Measurements from ENCODE around the gene ACIN1. TPM values are rescaled to one million over a fixed set of nuclear protein-coding genes. Genes with fewer than 3 reads are reported as not detected.
"Not testable (repeated sequence)": the region's sequence is repeated elsewhere in the genome, so short reads cannot be mapped to it uniquely, and the experiment has no call there.

The ACIN1 gene
- total and polyA plus RNA-seq, 9 of the 15 experiments (the other 6 are each of a cell fraction or from before 2014, with no cell fraction given): 5.0 to 196 (median 129) TPM

DNA sequence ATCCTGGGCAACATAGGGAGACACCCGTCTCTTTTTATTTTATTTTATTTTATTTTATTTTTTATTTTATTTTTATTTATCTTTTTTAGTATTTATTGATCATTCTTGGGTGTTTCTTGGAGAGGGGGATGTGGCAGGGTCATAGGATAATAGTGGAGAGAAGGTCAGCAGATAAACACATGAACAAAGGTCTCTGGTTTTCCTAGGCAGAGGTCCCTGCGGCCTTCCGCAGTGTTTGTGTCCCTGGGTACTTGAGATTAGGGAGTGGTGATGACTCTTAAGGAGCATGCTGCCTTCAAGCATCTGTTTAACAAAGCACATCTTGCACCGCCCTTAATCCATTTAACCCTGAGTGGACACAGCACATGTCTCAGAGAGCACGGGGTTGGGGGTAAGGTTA, 12.7 kb upstream of the ACIN1 start:
- peaks cover 8 to 19% of the 10 kb centered on the region in 2 experiments; a peak in 4 of 5 replicates for H3K4me1 ChIP-seq (replicated peaks in 1 of 2; ENCODE audit: control insufficient read depth in 2 of 2, insufficient read depth in 2 of 2, low read length in 2 of 2)
- TF ChIP-seq, protein P1, sequence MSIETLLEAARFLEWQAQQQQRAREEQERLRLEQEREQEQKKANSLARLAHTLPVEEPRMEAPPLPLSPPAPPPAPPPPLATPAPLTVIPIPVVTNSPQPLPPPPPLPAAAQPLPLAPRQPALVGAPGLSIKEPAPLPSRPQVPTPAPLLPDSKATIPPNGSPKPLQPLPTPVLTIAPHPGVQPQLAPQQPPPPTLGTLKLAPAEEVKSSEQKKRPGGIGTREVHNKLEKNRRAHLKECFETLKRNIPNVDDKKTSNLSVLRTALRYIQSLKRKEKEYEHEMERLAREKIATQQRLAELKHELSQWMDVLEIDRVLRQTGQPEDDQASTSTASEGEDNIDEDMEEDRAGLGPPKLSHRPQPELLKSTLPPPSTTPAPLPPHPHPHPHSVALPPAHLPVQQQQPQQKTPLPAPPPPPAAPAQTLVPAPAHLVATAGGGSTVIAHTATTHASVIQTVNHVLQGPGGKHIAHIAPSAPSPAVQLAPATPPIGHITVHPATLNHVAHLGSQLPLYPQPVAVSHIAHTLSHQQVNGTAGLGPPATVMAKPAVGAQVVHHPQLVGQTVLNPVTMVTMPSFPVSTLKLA (conservative IDR thresholded peaks at IDR 0.05): 0 out of 4 replicates have a peak, but pooled peaks of 1 of the 2 experiments have one; percentile 20
- peak; percentile 20; the same call in 1 of the 2 replicates for TF ChIP-seq NCOR1 (IDR thresholded peaks at IDR 0.05)
- TF ChIP-seq CBFA2T2 (conservative IDR thresholded peaks at IDR 0.05): peak; percentile 57
- TF ChIP-seq TAL1 (IDR thresholded peaks at IDR 0.05): peak; percentile 25; the same call in 1 of the 2 replicates
- TF ChIP-seq CBFA2T3 (IDR thresholded peaks at IDR 0.05): peak; percentile 70
- H3K36me3 ChIP-seq (ENCODE audit: control insufficient read depth, insufficient read depth, low read length); H4K20me1 ChIP-seq (replicated peaks; ENCODE audit: control insufficient read depth, insufficient read depth, low read length); H3K9me1 ChIP-seq (ENCODE audit: control insufficient read depth, insufficient read depth, low read length); ATAC-seq; H3K4me2 ChIP-seq (ENCODE audit: insufficient read depth, low read length); H3K27me3 ChIP-seq (ENCODE audit: control insufficient read depth in 2 of 2, insufficient read depth in 2 of 2, low read length in 2 of 2); DNase-seq (ENCODE audit: extremely low read depth in 1 of 4, low spot score in 3 of 4); H2AFZ ChIP-seq (ENCODE audit: low read depth, low read length); BruUV-seq (replicated peaks); POLR2A ChIA-PET; H3K4me3 ChIP-seq; H3K9ac ChIP-seq (ENCODE audit: insufficient read depth in 1 of 2, low read depth in 2 of 2, low read length in 2 of 2); FAIRE-seq; H3K9me3 ChIP-seq (replicated peaks; ENCODE audit: control insufficient read depth, insufficient read depth, low read depth, low read length); H3K27ac ChIP-seq (ENCODE audit: extremely low read depth, low read depth, low read length); H3K79me2 ChIP-seq (ENCODE audit: control insufficient read depth, insufficient read depth, low read length): not testable (repeated sequence)
- in situ Hi-C loops (cut with MboI): loop anchor here (5.0 kb wide), 1 partner anchor 40 kb away; no protein-coding TSS in a partner anchor
- intact Hi-C loops (cut with micrococcal nuclease): loop anchor here (5.0 kb wide), 2 partner anchors 120 to 135 kb away; no protein-coding TSS in a partner anchor
- CTCF ChIA-PET (ENCODE audit: low intra/inter-chr PET ratio): interaction anchor here (3.3 kb wide), 1 partner anchor 30 kb away, joined by 25 read pairs; no protein-coding TSS in a partner anchor
- WGBS (ENCODE audit: insufficient coverage, low coverage, missing lambda C conversion rate): 22% methylated on average over 3 of the region's 5 CpGs

Data from K562 (cell line).